Ishikawa (cell line): ENCODE results near the gene PBX1.

ENCODE experiments used
- CREB1 ChIP-seq: IDR thresholded peaks from 2 replicates; pipeline ENCODE4 v1.6.1; 2012; ENCODE audit warnings: low read depth
- EGR1 ChIP-seq: IDR thresholded peaks from 2 replicates; pipeline ENCODE4 v1.6.1; 2012
- FOXM1 ChIP-seq: IDR thresholded peaks from 2 replicates; pipeline ENCODE4 v1.6.1; 2012; ENCODE audit warnings: low read depth, borderline replicate concordance
- MAX ChIP-seq: IDR thresholded peaks from 2 replicates; pipeline ENCODE4 v1.6.1; 2012
- NFIC ChIP-seq: IDR thresholded peaks from 2 replicates; pipeline ENCODE4 v1.6.1; 2012
- RAD21 ChIP-seq: IDR thresholded peaks from 2 replicates; pipeline ENCODE4 v1.6.1; 2012; ENCODE audit warnings: low read depth
- REST ChIP-seq: IDR thresholded peaks from 2 replicates; pipeline ENCODE4 v1.6.1; 2012; ENCODE audit warnings: low read depth, mild to moderate bottlenecking
- TAF1 ChIP-seq: IDR thresholded peaks from 2 replicates; pipeline ENCODE4 v1.6.1; 2012; ENCODE audit warnings: low read depth, mild to moderate bottlenecking
- USF1 ChIP-seq: IDR thresholded peaks from 2 replicates; pipeline ENCODE4 v1.6.1; 2012
- ZBTB7A ChIP-seq: IDR thresholded peaks from 2 replicates; pipeline ENCODE4 v1.6.1; 2012; ENCODE audit warnings: low read depth

- TF ChIP-seq USF1, result no peak
- TF ChIP-seq REST, result no peak
- no peak for TF ChIP-seq RAD21
- no peak for TF ChIP-seq CREB1
- no peak for TF ChIP-seq FOXM1
- TF ChIP-seq EGR1, result no peak
- no peak for TF ChIP-seq ZBTB7A
- no peak for TF ChIP-seq TAF1
- no peak for TF ChIP-seq MAX
- TF ChIP-seq NFIC, result no peak
Observed at GRCh38 chr1:164708596-164708995, 149.6 kb downstream of the PBX1 start.
